HG03045 (cell line): ENCODE measurements around the gene KRTAP5-4.

Source experiments
- ATAC-seq: cut with Tn5 transposase; IDR thresholded peaks from one replicate; pipeline ENCODE4 v1.9.1; 2021; ENCODE audit warnings: mild to moderate bottlenecking, moderate library complexity; ENCODE audit not compliant: unreplicated experiment

Gene KRTAP5-4

GRCh38 chr11:1574238-1574932, 47.6 kb downstream of the KRTAP5-4 start:
- ATAC-seq: no peak

DNA sequence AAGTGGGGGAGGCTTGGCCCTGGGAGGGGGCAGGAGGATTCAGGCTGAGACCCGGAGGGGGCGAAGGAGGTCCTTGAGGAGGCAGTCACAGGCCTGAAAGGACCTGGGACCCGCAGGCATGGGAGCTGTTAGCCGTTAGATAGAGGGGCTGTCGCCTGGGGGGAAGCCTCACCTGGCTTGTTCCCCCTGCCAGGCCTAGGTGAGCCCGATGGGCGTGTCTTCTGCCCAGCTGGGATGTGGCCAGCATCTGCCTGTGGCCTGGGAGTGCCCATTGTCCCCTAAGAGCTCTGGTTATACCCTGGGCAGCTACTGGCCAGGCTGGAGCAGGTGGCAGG, 48.1 kb downstream of the KRTAP5-4 start:
- no peak for ATAC-seq

- ATAC-seq: no peak
These were observed 48.6 kb downstream of the KRTAP5-4 start for GRCh38 chr11:1573077-1573902.

DNA sequence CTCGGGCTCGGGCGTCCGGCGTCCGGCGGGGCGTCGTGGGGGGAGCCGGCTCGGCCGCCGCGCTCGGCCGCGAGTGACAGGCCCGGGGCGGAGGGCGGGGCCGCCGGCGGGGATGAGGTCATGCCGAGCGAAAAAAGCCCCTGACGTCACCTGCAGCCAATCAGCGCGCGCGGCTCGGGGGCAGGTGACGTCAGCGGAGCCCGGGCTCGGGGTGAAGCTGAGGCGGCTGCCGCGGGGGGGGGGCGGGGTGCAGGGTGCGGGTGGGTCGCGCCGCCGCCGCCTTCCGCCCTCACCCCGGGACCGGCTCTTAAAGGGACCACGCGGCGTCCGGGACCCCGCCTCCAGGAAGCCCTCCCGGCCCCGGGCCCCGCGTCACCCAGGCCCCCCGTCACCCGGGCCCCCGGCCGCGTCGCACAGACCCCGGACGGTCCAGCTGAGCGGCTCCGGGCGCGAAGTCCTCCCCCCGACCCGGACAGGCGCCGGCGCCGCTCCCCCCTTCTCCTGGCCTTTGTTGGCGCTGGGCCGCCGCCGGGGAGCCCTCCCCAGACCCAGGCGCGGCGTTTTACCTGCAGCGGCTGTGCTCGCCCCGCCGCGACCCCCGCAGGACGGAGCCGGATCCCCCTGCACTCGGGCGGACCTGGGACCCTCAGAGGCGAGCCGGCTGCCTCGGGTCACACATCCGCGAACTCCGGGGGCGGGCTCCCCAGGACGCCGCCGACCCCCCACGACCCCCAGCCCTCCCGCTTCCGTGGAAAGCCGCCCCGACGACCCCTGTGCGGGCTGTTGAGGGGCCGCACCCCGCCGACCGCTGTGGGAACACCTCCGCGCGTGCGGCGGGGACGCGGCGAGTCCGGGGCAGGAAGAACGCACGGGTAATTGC, 49.5 kb downstream of the KRTAP5-4 start, which contains the start of gene DUSP8:
DUSP8 (minus strand) TSS at position 75 of the 880 bp plus-strand sequence. CDS start 6,445 bp downstream, outside the sequence.
- ATAC-seq: peak; percentile 51

DNA sequence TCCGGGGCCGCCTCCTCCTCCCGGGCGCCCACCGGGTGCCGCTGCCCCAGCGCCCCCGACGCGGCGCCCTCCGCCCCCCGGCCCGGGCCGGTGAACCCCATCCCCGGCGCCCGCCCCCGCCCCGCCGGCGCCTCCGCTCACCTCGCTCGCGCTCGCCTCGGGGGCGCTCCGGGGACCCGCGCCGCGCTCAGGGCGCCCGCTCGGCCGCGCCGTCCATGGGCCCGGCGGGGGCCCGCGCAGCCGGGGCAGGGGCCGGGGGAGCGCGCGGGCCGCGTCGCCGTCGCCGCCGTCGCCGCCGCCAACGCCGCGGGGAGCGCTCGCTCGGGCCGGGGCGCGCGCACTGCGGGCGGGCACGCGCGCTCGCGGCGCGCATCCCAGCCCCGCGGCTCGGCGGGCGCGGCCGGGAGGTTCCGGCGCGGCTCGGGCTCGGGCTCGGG, 50.2 kb downstream of the KRTAP5-4 start:
- ATAC-seq: peak; percentile 8
